H1 (cell line): ENCODE measurements around the gene ARHGEF10L. TPM values are rescaled to one million over a fixed set of nuclear protein-coding genes. Genes with fewer than 3 reads are reported as not detected.

Experiments used
- CTCF ChIA-PET: fragments of 300-600 bp; sonication (Branson Sonifier 250); formaldehyde crosslinking; loops from one replicate; lab custom pipeline; 2021; ENCODE audit not compliant: partially characterized antibody; lab: Charles Lee
- POLR2A ChIA-PET: fragments of 300-600 bp; sonication (Branson Sonifier 250); formaldehyde crosslinking; loops from one replicate; lab custom pipeline; 2021; ENCODE audit warnings: inconsistent platforms; ENCODE audit not compliant: partially characterized antibody; lab: Charles Lee
- DNase-seq, 2 experiments: peaks; one replicate each; pipeline versions ENCODE4 v3.0.0 to v3.0.0-alpha.2; 2010 to 2022; ENCODE audit warnings: low spot score in 2 of 2, low read depth in 1 of 2, mixed read lengths in 1 of 2
- FAIRE-seq: peaks from 2 replicates; lab custom pipeline; 2011; peaks lifted over from hg19 to GRCh38; lab: Jason Lieb, UNC
- H2AFZ ChIP-seq: 2 replicates; pipeline ENCODE4 v1.8.1; 2012; ENCODE audit warnings: low read length, inconsistent platforms
- H2AK5ac ChIP-seq: 2 replicates; pipeline ENCODE4 v1.6.1; 2013; ENCODE audit warnings: low read depth, low read length
- H2BK120ac ChIP-seq: replicated peaks from 2 replicates; pipeline ENCODE3; 2013; ENCODE audit warnings: low read depth, low read length, inconsistent platforms
- H2BK12ac ChIP-seq: 2 replicates; pipeline ENCODE4 v1.6.1; 2013; ENCODE audit warnings: low read depth, low read length
- H2BK15ac ChIP-seq: 2 replicates; pipeline ENCODE4 v1.6.1; 2013; ENCODE audit warnings: low read length
- H2BK20ac ChIP-seq: 2 replicates; pipeline ENCODE4 v1.6.1; 2013; ENCODE audit warnings: low read length
- H2BK5ac ChIP-seq: 2 replicates; pipeline ENCODE4 v1.6.1; 2013; ENCODE audit warnings: low read depth, low read length
- H3K14ac ChIP-seq: 2 replicates; pipeline ENCODE4 v1.6.1; 2013; ENCODE audit warnings: inconsistent platforms; ENCODE audit not compliant: insufficient read length
- H3K18ac ChIP-seq: 2 replicates; pipeline ENCODE4 v1.6.1; 2013; ENCODE audit warnings: low read length; ENCODE audit errors: extremely low read depth
- H3K23ac ChIP-seq: 2 replicates; pipeline ENCODE4 v1.6.1; 2013; ENCODE audit warnings: inconsistent platforms; ENCODE audit not compliant: insufficient read length
- H3K23me2 ChIP-seq: 2 replicates; pipeline ENCODE4 v1.6.1; 2013; ENCODE audit warnings: low read depth, low read length
- H3K27ac ChIP-seq: 2 replicates; pipeline ENCODE4 v1.6.1; 2011; ENCODE audit warnings: low read depth, low read length, inconsistent platforms
- H3K27me3 ChIP-seq, 4 experiments: replicated peaks in 1 of 4; 1 replicate in 1 of 4; 2 replicates in 3 of 4; pipeline versions ENCODE4 v1.6.1 to v1.8.1; 2011 to 2013; ENCODE audit warnings: low read length in 3 of 4, mild to moderate bottlenecking in 3 of 4, inconsistent platforms in 2 of 4, mixed read lengths in 2 of 4, moderate library complexity in 1 of 4; ENCODE audit not compliant: control insufficient read depth in 3 of 4, insufficient read depth in 3 of 4; ENCODE audit errors: extremely low read depth in 1 of 4
- H3K36me3 ChIP-seq, 4 experiments: 2 replicates each; pipeline versions ENCODE4 v1.6.1 to v1.8.1; 2011 to 2013; ENCODE audit warnings: mild to moderate bottlenecking in 4 of 4, low read length in 3 of 4, moderate library complexity in 2 of 4, control low read depth in 1 of 4, inconsistent platforms in 1 of 4; ENCODE audit not compliant: insufficient read depth in 4 of 4, control insufficient read depth in 2 of 4
- H3K4ac ChIP-seq: replicated peaks from 2 replicates; pipeline ENCODE3; 2013; ENCODE audit warnings: low read length, low read depth, mixed read lengths, inconsistent platforms; ENCODE audit not compliant: insufficient read length
- H3K4me1 ChIP-seq, 4 experiments: replicated peaks in 1 of 4; 1 replicate in 1 of 4; 2 replicates in 3 of 4; pipeline versions ENCODE4 v1.6.1 to v1.8.1; 2011 to 2013; ENCODE audit warnings: low read length in 3 of 4, inconsistent platforms in 2 of 4, mixed read lengths in 1 of 4; ENCODE audit not compliant: insufficient read depth in 4 of 4, control insufficient read depth in 3 of 4
- H3K4me2 ChIP-seq, 2 experiments: 2 replicates each; pipeline versions ENCODE4 v1.6.1 to v1.8.1; 2011 to 2013; ENCODE audit warnings: low read depth in 2 of 2, low read length in 2 of 2, control low read depth in 1 of 2, inconsistent platforms in 1 of 2, mild to moderate bottlenecking in 1 of 2; ENCODE audit not compliant: insufficient read depth in 1 of 2
- H3K4me3 ChIP-seq, 4 experiments: fragments of 200-600, 300-600 bp in 1 of 4; sonication (generic), shearing (Covaris generic), sonication (Bioruptor Twin) in 1 of 4; 2 replicates each; pipeline versions ENCODE4 v1.5.1 to v1.8.1; 2011 to 2016; ENCODE audit warnings: low read length in 4 of 4, low read depth in 3 of 4, control low read depth in 2 of 4, inconsistent platforms in 2 of 4, mild to moderate bottlenecking in 2 of 4, mixed read lengths in 1 of 4, moderate library complexity in 1 of 4; ENCODE audit not compliant: insufficient read depth in 2 of 4; ENCODE audit errors: extremely low read depth in 1 of 4
- H3K56ac ChIP-seq: replicated peaks from 2 replicates; pipeline ENCODE3; 2013; ENCODE audit warnings: low read depth, mild to moderate bottlenecking, mixed read lengths, low read length, inconsistent platforms; ENCODE audit not compliant: insufficient read length
- H3K79me1 ChIP-seq: 2 replicates; pipeline ENCODE4 v1.6.1; 2013; ENCODE audit warnings: low read depth, low read length, control low read depth
- H3K79me2 ChIP-seq, 2 experiments: 2 replicates each; pipeline versions ENCODE4 v1.6.1 to v1.8.1; 2012 to 2013; ENCODE audit warnings: low read length in 2 of 2, mild to moderate bottlenecking in 2 of 2, inconsistent platforms in 1 of 2; ENCODE audit not compliant: insufficient read depth in 2 of 2, control insufficient read depth in 1 of 2
- H3K9ac ChIP-seq, 4 experiments: replicated peaks in 1 of 4; 1 replicate in 1 of 4; 2 replicates in 3 of 4; pipeline versions ENCODE4 v1.6.1 to v1.8.1; 2011 to 2013; ENCODE audit warnings: low read depth in 3 of 4, low read length in 3 of 4, control low read depth in 2 of 4, mild to moderate bottlenecking in 2 of 4, moderate library complexity in 2 of 4, inconsistent platforms in 1 of 4; ENCODE audit errors: extremely low read depth in 1 of 4
- H3K9me3 ChIP-seq, 2 experiments: 2 replicates each; pipeline versions ENCODE4 v1.6.1 to v1.8.1; 2012 to 2013; ENCODE audit warnings: mild to moderate bottlenecking in 2 of 2, moderate library complexity in 2 of 2, control low read depth in 1 of 2, inconsistent platforms in 1 of 2, low read depth in 1 of 2, low read length in 1 of 2, mixed read lengths in 1 of 2; ENCODE audit not compliant: insufficient read depth in 2 of 2
- H4K20me1 ChIP-seq, 2 experiments: replicated peaks in 1 of 2; 2 replicates each; pipeline versions ENCODE3 to v1.8.1; 2011 to 2013; ENCODE audit warnings: inconsistent platforms in 2 of 2, low read length in 2 of 2, mild to moderate bottlenecking in 1 of 2; ENCODE audit not compliant: insufficient read depth in 2 of 2, control insufficient read depth in 1 of 2
- H4K5ac ChIP-seq: 2 replicates; pipeline ENCODE4 v1.6.1; 2013; ENCODE audit warnings: low read length, low read depth, mixed read lengths, inconsistent platforms; ENCODE audit not compliant: insufficient read length
- H4K8ac ChIP-seq: 2 replicates; pipeline ENCODE4 v1.8.0; 2013; ENCODE audit warnings: mild to moderate bottlenecking, moderate library complexity, low read length, inconsistent platforms; ENCODE audit not compliant: insufficient read depth; ENCODE audit errors: extremely low read depth
- H4K91ac ChIP-seq: replicated peaks from 2 replicates; pipeline ENCODE3; 2013; ENCODE audit warnings: low read length, mixed read lengths, inconsistent platforms; ENCODE audit not compliant: insufficient read length
- ASH2L ChIP-seq: fragments of 200-600, 300-600 bp; sonication (generic); IDR thresholded peaks from one replicate; pipeline ENCODE4 v1.7.1; 2017; ENCODE audit warnings: low read length
- BCL11A ChIP-seq, 2 experiments: IDR thresholded peaks; one replicate each; pipeline ENCODE4 v1.6.1; 2011; ENCODE audit warnings: low read depth in 2 of 2, low read length in 2 of 2, mild to moderate bottlenecking in 2 of 2
- BRCA1 ChIP-seq: IDR thresholded peaks from 2 replicates; pipeline ENCODE4 v1.6.1; 2012; ENCODE audit warnings: low read depth, low read length, improper control_type of control experiment
- CBX5 ChIP-seq: fragments of 300-800, 300-1000 bp; sonication (generic); IDR thresholded peaks from 2 replicates; pipeline ENCODE4 v1.7.1; 2016; ENCODE audit warnings: antibody characterized with exemption, low read length, low read depth
- CHD1 ChIP-seq: IDR thresholded peaks from 2 replicates; pipeline ENCODE4 v1.6.1; 2012; ENCODE audit warnings: low read depth, low read length, improper control_type of control experiment
- CREB1 ChIP-seq: IDR thresholded peaks from 2 replicates; pipeline ENCODE4 v1.6.1; 2012; ENCODE audit warnings: inconsistent platforms
- CTBP2 ChIP-seq: IDR thresholded peaks from 2 replicates; pipeline ENCODE4 v1.7.0; 2011; ENCODE audit warnings: borderline replicate concordance, mild to moderate bottlenecking, moderate library complexity, mixed read lengths, low read length; ENCODE audit not compliant: insufficient read depth, insufficient read length
- FOSL1 ChIP-seq: IDR thresholded peaks from 2 replicates; pipeline ENCODE4 v1.6.1; 2011; ENCODE audit warnings: mild to moderate bottlenecking, low read depth, low read length, moderate library complexity; ENCODE audit not compliant: insufficient read depth
- MAFK ChIP-seq: IDR thresholded peaks from 2 replicates; pipeline ENCODE4 v1.6.1; 2012; ENCODE audit warnings: low read depth, mild to moderate bottlenecking, improper control_type of control experiment, low read length
- NRF1 ChIP-seq: IDR thresholded peaks from 2 replicates; pipeline ENCODE4 v1.6.1; 2011; ENCODE audit warnings: mild to moderate bottlenecking, low read depth, low read length, improper control_type of control experiment
- SIN3A ChIP-seq, 2 experiments: IDR thresholded peaks in 1 of 2; conservative IDR thresholded peaks in 1 of 2; 2 replicates each; pipeline ENCODE4 v1.6.1; 2011 to 2012; ENCODE audit warnings: low read length in 2 of 2, improper control_type of control experiment in 1 of 2, low read depth in 1 of 2, mild to moderate bottlenecking in 1 of 2
- SIRT6 ChIP-seq: IDR thresholded peaks from one replicate; pipeline ENCODE4 v1.7.1; 2012; ENCODE audit warnings: low read length, inconsistent platforms
- SIX5 ChIP-seq: IDR thresholded peaks from 2 replicates; pipeline ENCODE4 v1.6.1; 2011; ENCODE audit warnings: mild to moderate bottlenecking, low read depth, low read length
- SP2 ChIP-seq: IDR thresholded peaks from 2 replicates; pipeline ENCODE4 v1.6.1; 2012; ENCODE audit warnings: mild to moderate bottlenecking, low read length, inconsistent platforms
- TBP ChIP-seq: IDR thresholded peaks from 2 replicates; pipeline ENCODE4 v1.6.1; 2011; ENCODE audit warnings: low read depth, low read length, improper control_type of control experiment
- YY1 ChIP-seq: IDR thresholded peaks from 2 replicates; pipeline ENCODE4 v1.6.1; 2011; ENCODE audit warnings: low read depth, mild to moderate bottlenecking, low read length
- WGBS, 2 experiments: shearing (Covaris generic) in 1 of 2; methylation state at CpG; one replicate each; pipeline versions ENCODE4 v1.1.6 to v1.1.7; 2013 to 2015; ENCODE audit warnings: low lambda C conversion rate in 2 of 2, mixed read lengths in 2 of 2, inconsistent platforms in 1 of 2, low coverage in 1 of 2, missing lambda C conversion rate in 1 of 2; ENCODE audit not compliant: insufficient replicate concordance in 2 of 2, insufficient coverage in 1 of 2, insufficient read length in 1 of 2; ENCODE audit errors: extremely low coverage in 1 of 2, missing lambda C conversion rate in 1 of 2; 5-methylcytosine and 5-hydroxymethylcytosine counted together
- polyA plus RNA-seq, 7 experiments: library from polyadenylated mRNA; depleted of rRNA in 3 of 7; stranded (reverse) in 5 of 7; unstranded in 2 of 7; fragments of >200 nt in 5 of 7; fragments of 200-250 nt in 2 of 7; gene quantifications; 1 replicate in 5 of 7; 2 replicates in 1 of 7; 4 replicates in 1 of 7; pipeline versions ENCODE4 v1.2.1 to v1.2.3, GENCODE V29; 2011 to 2013; ENCODE audit warnings: missing spikeins in 2 of 7, mixed read lengths in 2 of 7
- total RNA-seq: library from RNA; stranded (reverse); fragmentation: NEBNext Ultra II Directional; extraction: Animal tissue kit (Norgen Biotek cat#: 25700); gene quantifications from 2 replicates; pipeline ENCODE4 v1.2.1, GENCODE V29; 2021

Gene ARHGEF10L
- total and polyA plus RNA-seq, 2 of the 8 experiments (the other 6 are each of a cell fraction or from before 2014, with no cell fraction given): 33.6 to 39.6 TPM

- Histone ChIP-seq H2BK120ac (no peak overlapping the region), H3K14ac (no peak overlapping the region), H3K9ac (no peak overlapping the region), H3K23me2 (no peaks in the 10 kb centered on the region), H3K4ac (no peak overlapping the region), H2BK20ac (no peak overlapping the region), H4K8ac (no peak overlapping the region), H3K36me3 (peaks cover 0 to 14% (median 5%) of the 10 kb centered on the region in 4 experiments; a peak in 1 of 8 replicates), H2BK12ac (no peak overlapping the region), H3K79me1 (no peaks in the 10 kb centered on the region), H3K4me3 (no peak overlapping the region), H2AFZ (no peak overlapping the region), H3K27ac (no peak overlapping the region), H3K9me3 (no peaks in the 10 kb centered on the region), H4K91ac (no peak overlapping the region), H3K4me2 (no peak overlapping the region), H2BK5ac (no peak overlapping the region), H4K5ac (no peak overlapping the region), H3K79me2 (no peaks in the 10 kb centered on the region), H3K4me1 (peaks cover 0 to 13% (median 5%) of the 10 kb centered on the region in 4 experiments; a peak in 5 of 7 replicates), H3K18ac (no peak overlapping the region; the same call in 1 of the 2 replicates), H4K20me1 (peaks cover 5 to 10% of the 10 kb centered on the region in 2 experiments), H2BK15ac (no peak overlapping the region), H3K23ac (no peak overlapping the region), H2AK5ac (no peak overlapping the region), H3K56ac (no peak overlapping the region), H3K27me3 (no peaks in the 10 kb centered on the region)
- DNase-seq (no peak), FAIRE-seq (no peak)
- 83% methylated on average over 7 of the region's 7 CpGs; no CpG with 5 or more reads in 1 of the 2 experiments for WGBS, 2 experiments
- POLR2A ChIA-PET: no interaction called here
- CTCF ChIA-PET: interaction anchor here (0.8 to 8.3 kb wide), 7 partner anchors 9 to 139 kb away, joined by 3 to 52 read pairs (median 4); no protein-coding TSS in a partner anchor
- TF ChIP-seq SIX5: no peak
- TF ChIP-seq BCL11A (IDR thresholded peaks at IDR 0.05; ENCODE audit: low read depth in 2 of 2, low read length in 2 of 2): no peak
- TF ChIP-seq YY1: no peak
- no peak for TF ChIP-seq CREB1
- no peak for TF ChIP-seq FOSL1
- TF ChIP-seq SIN3A (conservative IDR thresholded peaks at IDR 0.05 in 1 of 2, IDR thresholded peaks at IDR 0.05 in 1 of 2; ENCODE audit: low read depth in 1 of 2, low read length in 2 of 2): no peak
- no peak for TF ChIP-seq CHD1
- no peak for TF ChIP-seq NRF1
- TF ChIP-seq CBX5: no peak
- no peak for TF ChIP-seq ASH2L
- TF ChIP-seq BRCA1: no peak
- TF ChIP-seq MAFK: no peak
- TF ChIP-seq SIRT6: no peak
- TF ChIP-seq CTBP2: no peak
- no peak for TF ChIP-seq SP2
- no peak for TF ChIP-seq TBP
Observed at GRCh38 chr1:17687145-17687544, 147.6 kb downstream of the ARHGEF10L start.
